H9 (cell line): ENCODE data around the gene COPS4. TPM values are rescaled to one million over a fixed set of nuclear protein-coding genes. Genes with fewer than 3 reads are reported as not detected.

ENCODE experiments used
- DNase-seq: peaks from one replicate; pipeline ENCODE4 v3.0.0-alpha.2; 2017
- H2AFZ ChIP-seq: one replicate; pipeline ENCODE4 v1.6.1; 2013; ENCODE audit warnings: mild to moderate bottlenecking, low read length, control low read depth, moderate library complexity
- H2AK5ac ChIP-seq: 2 replicates; pipeline ENCODE4 v1.6.1; 2013; ENCODE audit warnings: low read length, control low read depth, mixed read lengths; ENCODE audit not compliant: insufficient read length
- H2BK120ac ChIP-seq: one replicate; pipeline ENCODE4 v1.6.1; 2013; ENCODE audit warnings: low read depth, mild to moderate bottlenecking, low read length, control low read depth, inconsistent platforms; ENCODE audit not compliant: poor library complexity, severe bottlenecking
- H2BK12ac ChIP-seq: 2 replicates; pipeline ENCODE4 v1.6.1; 2013; ENCODE audit warnings: low read length, control low read depth, mixed read lengths, low read depth; ENCODE audit not compliant: insufficient read length
- H2BK15ac ChIP-seq: 2 replicates; pipeline ENCODE4 v1.6.1; 2013; ENCODE audit warnings: low read depth, low read length, control low read depth
- H2BK20ac ChIP-seq: one replicate; pipeline ENCODE4 v1.6.1; 2013; ENCODE audit warnings: low read depth, mild to moderate bottlenecking, low read length, control low read depth, inconsistent platforms; ENCODE audit not compliant: poor library complexity, severe bottlenecking
- H2BK5ac ChIP-seq: 2 replicates; pipeline ENCODE4 v1.6.1; 2013; ENCODE audit warnings: low read length, control low read depth, mixed read lengths; ENCODE audit not compliant: insufficient read length
- H3K14ac ChIP-seq: 2 replicates; pipeline ENCODE4 v1.6.1; 2013; ENCODE audit warnings: low read length, control low read depth; ENCODE audit not compliant: insufficient read depth
- H3K18ac ChIP-seq: 2 replicates; pipeline ENCODE4 v1.6.1; 2013; ENCODE audit warnings: low read depth, mild to moderate bottlenecking, mixed read lengths, low read length, control low read depth; ENCODE audit not compliant: insufficient read length
- H3K23ac ChIP-seq: 2 replicates; pipeline ENCODE4 v1.6.1; 2013; ENCODE audit warnings: low read length, control low read depth, mixed read lengths, low read depth; ENCODE audit not compliant: insufficient read length
- H3K23me2 ChIP-seq: 2 replicates; pipeline ENCODE4 v1.6.1; 2013; ENCODE audit warnings: low read depth, mild to moderate bottlenecking, mixed read lengths, low read length, control low read depth; ENCODE audit not compliant: insufficient read length, poor library complexity, severe bottlenecking
- H3K27ac ChIP-seq: 2 replicates; pipeline ENCODE4 v1.5.1; 2013; ENCODE audit warnings: low read length, control low read depth, mixed read lengths, low read depth; ENCODE audit not compliant: insufficient read length
- H3K27me3 ChIP-seq: 2 replicates; pipeline ENCODE4 v1.6.1; 2013; ENCODE audit warnings: low read length, control low read depth, inconsistent platforms; ENCODE audit not compliant: insufficient read depth
- H3K4ac ChIP-seq: 2 replicates; pipeline ENCODE4 v1.6.1; 2013; ENCODE audit warnings: low read depth, mild to moderate bottlenecking, control low read depth, inconsistent platforms, low read length, moderate library complexity
- H3K4me1 ChIP-seq: 2 replicates; pipeline ENCODE4 v1.6.1; 2013; ENCODE audit warnings: low read length, control low read depth, inconsistent platforms; ENCODE audit not compliant: insufficient read depth
- H3K4me2 ChIP-seq: 2 replicates; pipeline ENCODE4 v1.6.1; 2013; ENCODE audit warnings: low read length, control low read depth, mixed read lengths; ENCODE audit not compliant: insufficient read length, insufficient read depth
- H3K56ac ChIP-seq: 2 replicates; pipeline ENCODE4 v1.6.1; 2013; ENCODE audit warnings: low read depth, mild to moderate bottlenecking, mixed read lengths, low read length, control low read depth; ENCODE audit not compliant: insufficient read length
- H3K79me1 ChIP-seq: 2 replicates; pipeline ENCODE4 v1.6.1; 2013; ENCODE audit warnings: low read depth, mild to moderate bottlenecking, moderate library complexity, low read length, control low read depth, inconsistent platforms; ENCODE audit not compliant: insufficient read depth, poor library complexity, severe bottlenecking
- H3K79me2 ChIP-seq: 2 replicates; pipeline ENCODE4 v1.6.1; 2013; ENCODE audit warnings: low read length, control low read depth, inconsistent platforms; ENCODE audit not compliant: insufficient read depth
- H3K9ac ChIP-seq: 2 replicates; pipeline ENCODE4 v1.6.1; 2013; ENCODE audit warnings: low read length, control low read depth, mixed read lengths; ENCODE audit not compliant: insufficient read length; ENCODE audit errors: extremely low read depth
- H3K9me3 ChIP-seq: one replicate; pipeline ENCODE4 v1.6.1; 2013; ENCODE audit warnings: low read depth, low read length, inconsistent platforms; ENCODE audit not compliant: control insufficient read depth
- H3T11ph ChIP-seq: one replicate; pipeline ENCODE4 v1.6.1; 2013; ENCODE audit warnings: mild to moderate bottlenecking, low read length, control low read depth, inconsistent platforms
- H4K20me1 ChIP-seq: one replicate; pipeline ENCODE4 v1.6.1; 2013; ENCODE audit not compliant: control insufficient read depth, insufficient read length, insufficient read depth
- H4K5ac ChIP-seq: 2 replicates; pipeline ENCODE4 v1.6.1; 2013; ENCODE audit warnings: low read depth, mild to moderate bottlenecking, mixed read lengths, low read length, control low read depth; ENCODE audit not compliant: insufficient read length
- H4K8ac ChIP-seq: replicated peaks from 2 replicates; pipeline ENCODE4 v1.6.1; 2013; ENCODE audit warnings: low read length, control low read depth, mixed read lengths, low read depth; ENCODE audit not compliant: insufficient read length
- H4K91ac ChIP-seq: 2 replicates; pipeline ENCODE4 v1.6.1; 2013; ENCODE audit warnings: low read depth, mild to moderate bottlenecking, moderate library complexity, mixed read lengths, low read length, control low read depth; ENCODE audit not compliant: insufficient read length
- H3K27ac Mint-ChIP-seq, 3 experiments: 2 replicates in 2 of 3; 3 replicates in 1 of 3; pipeline ENCODE4 v1.8.0; 2020 to 2021; ENCODE audit warnings: mixed read lengths in 3 of 3, mild to moderate bottlenecking in 1 of 3, moderate library complexity in 1 of 3
- H3K27me3 Mint-ChIP-seq: 2 replicates; pipeline ENCODE4 v1.8.0; 2021; ENCODE audit warnings: low read depth, mild to moderate bottlenecking, moderate library complexity, mixed read lengths
- H3K36me3 Mint-ChIP-seq, 3 experiments: 2 replicates in 2 of 3; 3 replicates in 1 of 3; pipeline ENCODE4 v1.8.0; 2020 to 2021; ENCODE audit warnings: low read depth in 3 of 3, mixed read lengths in 3 of 3; ENCODE audit not compliant: insufficient read depth in 1 of 3
- H3K4me1 Mint-ChIP-seq, 2 experiments: 2 replicates each; pipeline ENCODE4 v1.8.0; 2020; ENCODE audit warnings: mixed read lengths in 2 of 2
- H3K4me3 Mint-ChIP-seq, 2 experiments: 2 replicates in 1 of 2; 3 replicates in 1 of 2; pipeline ENCODE4 v1.8.0; 2020 to 2021; ENCODE audit warnings: mild to moderate bottlenecking in 2 of 2, mixed read lengths in 2 of 2, moderate library complexity in 1 of 2
- H3K9me3 Mint-ChIP-seq, 2 experiments: 2 replicates in 1 of 2; 3 replicates in 1 of 2; pipeline ENCODE4 v1.8.0; 2020; ENCODE audit warnings: mild to moderate bottlenecking in 2 of 2, mixed read lengths in 2 of 2, moderate library complexity in 1 of 2
- WGBS: extraction: QIAGEN DNeasy Blood & Tissue Kit; methylation state at CpG from one replicate; pipeline ENCODE4 v1.1.7; 2013; ENCODE audit warnings: missing lambda C conversion rate, low lambda C conversion rate, mixed read lengths; ENCODE audit not compliant: insufficient read length; ENCODE audit errors: extremely low coverage; 5-methylcytosine and 5-hydroxymethylcytosine counted together
- total RNA-seq: library from RNA; stranded (reverse); gene quantifications from 2 replicates; pipeline ENCODE4 v1.2.1, GENCODE V29; 2021
- TF ChIP-seq, protein P1 (sequence below): fragments of 200-600 bp; sonication (generic); conservative IDR thresholded peaks from 3 replicates; pipeline ENCODE4 v1.8.0; 2021; ENCODE audit warnings: antibody characterized with exemption, mild to moderate bottlenecking

Gene COPS4
- total RNA-seq, 1 experiment from 2014 or later, result 39.9 TPM

- H3K79me1 ChIP-seq, result no peaks in the 10 kb centered on the region
- no peak overlapping the region for H2BK5ac ChIP-seq
- no peak overlapping the region for H2AK5ac ChIP-seq
- no peak overlapping the region for H2BK12ac ChIP-seq
- no peak overlapping the region for H2BK15ac ChIP-seq
- no peak overlapping the region for H4K8ac ChIP-seq
- H3K4ac ChIP-seq, result no peak overlapping the region
- no peak overlapping the region for H3K56ac ChIP-seq
- no peak overlapping the region for H3K27ac ChIP-seq
- Mint-ChIP-seq H3K36me3 (no peaks in the 10 kb centered on the region; a peak in 2 of 7 replicates), H3K9me3 (no peaks in the 10 kb centered on the region), H3K27me3 (peaks cover 13% of the 10 kb centered on the region), H3K4me1 (peaks cover 32 to 35% of the 10 kb centered on the region in 2 experiments), H3K27ac (peak overlapping the region; percentile 9 to 86 (median 83); a peak in 5 of 7 replicates), H3K4me3 (peak overlapping the region; percentile 66 to 84)
- WGBS, result no CpG with 5 or more reads among the region's 13 CpGs
- peak overlapping the region; percentile 70 for H3K9ac ChIP-seq
- no peak overlapping the region for H3T11ph ChIP-seq
- no peak overlapping the region for H2BK120ac ChIP-seq
- no peak overlapping the region for H3K14ac ChIP-seq
- DNase-seq, result no peak
- no peak overlapping the region for H2AFZ ChIP-seq
- no peaks in the 10 kb centered on the region for H3K9me3 ChIP-seq
- H3K4me2 ChIP-seq, result peak overlapping the region; percentile 51
- H3K4me1 ChIP-seq, result peaks cover 4% of the 10 kb centered on the region; the same call in 1 of the 2 replicates
- H2BK20ac ChIP-seq, result no peak overlapping the region
- H3K18ac ChIP-seq, result no peak overlapping the region
- H3K23me2 ChIP-seq, result peaks cover 9% of the 10 kb centered on the region
- no peaks in the 10 kb centered on the region for H4K20me1 ChIP-seq
- H4K5ac ChIP-seq, result no peak overlapping the region
- H3K27me3 ChIP-seq, result no peaks in the 10 kb centered on the region
- no peaks in the 10 kb centered on the region for H3K79me2 ChIP-seq
- no peak overlapping the region for H4K91ac ChIP-seq
- TF ChIP-seq, protein P1, sequence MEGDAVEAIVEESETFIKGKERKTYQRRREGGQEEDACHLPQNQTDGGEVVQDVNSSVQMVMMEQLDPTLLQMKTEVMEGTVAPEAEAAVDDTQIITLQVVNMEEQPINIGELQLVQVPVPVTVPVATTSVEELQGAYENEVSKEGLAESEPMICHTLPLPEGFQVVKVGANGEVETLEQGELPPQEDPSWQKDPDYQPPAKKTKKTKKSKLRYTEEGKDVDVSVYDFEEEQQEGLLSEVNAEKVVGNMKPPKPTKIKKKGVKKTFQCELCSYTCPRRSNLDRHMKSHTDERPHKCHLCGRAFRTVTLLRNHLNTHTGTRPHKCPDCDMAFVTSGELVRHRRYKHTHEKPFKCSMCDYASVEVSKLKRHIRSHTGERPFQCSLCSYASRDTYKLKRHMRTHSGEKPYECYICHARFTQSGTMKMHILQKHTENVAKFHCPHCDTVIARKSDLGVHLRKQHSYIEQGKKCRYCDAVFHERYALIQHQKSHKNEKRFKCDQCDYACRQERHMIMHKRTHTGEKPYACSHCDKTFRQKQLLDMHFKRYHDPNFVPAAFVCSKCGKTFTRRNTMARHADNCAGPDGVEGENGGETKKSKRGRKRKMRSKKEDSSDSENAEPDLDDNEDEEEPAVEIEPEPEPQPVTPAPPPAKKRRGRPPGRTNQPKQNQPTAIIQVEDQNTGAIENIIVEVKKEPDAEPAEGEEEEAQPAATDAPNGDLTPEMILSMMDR, result no peak
- no peak overlapping the region for H3K23ac ChIP-seq
Measured at GRCh38 chr4:83013420-83013867, 21.5 kb upstream of the COPS4 start.
